Left lobe of liver (tissue), 2 donors: ENCODE measurements around the gene FKBP3. TPM values are rescaled to one million over a fixed set of nuclear protein-coding genes. Genes with fewer than 3 reads are reported as not detected.

Source experiments
- ATAC-seq: fragments of 200-7000 bp; cut with Tn5 transposase; one replicate; pipeline ENCODE4 v1.9.1; 2020; ENCODE audit warnings: mild to moderate bottlenecking, moderate library complexity
- DNase-seq: peaks from one replicate; pipeline ENCODE4 v3.0.0-alpha.2; 2020; ENCODE audit warnings: low spot score
- total RNA-seq: library from RNA; stranded (reverse); gene quantifications from one replicate; pipeline ENCODE4 v1.2.1, GENCODE V29; 2021
- donor health status: DM: no; HTN: no; CAD: no; lungs with moderate emphysema.
- donor health status: DM: no; HTN: yes; CAD: no.

The FKBP3 gene
- total RNA-seq, 1 donor from 2014 or later: 24.1 TPM

- DNase-seq: no peak
Observed at GRCh38 chr14:45065956-45066355, 68.3 kb downstream of the FKBP3 start.

More at GRCh38 chr14:45065956-45066355, 68.3 kb downstream of the FKBP3 start:
- no peak for ATAC-seq

Other genes starting within 250 kb of the FKBP3 start
- gene KLHL28, start 172.5 kb downstream of the FKBP3 start, total RNA-seq: 6.2 TPM
- 5.9 TPM for gene TOGARAM1, start 172.3 kb downstream of the FKBP3 start, total RNA-seq
- gene PRPF39, start 50.4 kb downstream of the FKBP3 start, total RNA-seq: 9.4 TPM
- 2.5 TPM for gene FANCM, start 1.4 kb upstream of the FKBP3 start, total RNA-seq
- gene MIS18BP1, start 118.7 kb upstream of the FKBP3 start, total RNA-seq: 3.4 TPM